Endodermal cell (in vitro differentiated cells): ENCODE results near the gene SGPL1. TPM values are rescaled to one million over a fixed set of nuclear protein-coding genes. Genes with fewer than 3 reads are reported as not detected.

Source experiments
- DNase-seq: peaks from one replicate; pipeline ENCODE4 v3.0.0-alpha.2; 2017
- H3K27ac ChIP-seq: 2 replicates; pipeline ENCODE4 v1.5.1; 2013; ENCODE audit warnings: mild to moderate bottlenecking, low read depth, low read length, moderate library complexity
- H3K27me3 ChIP-seq: 2 replicates; pipeline ENCODE4 v1.6.1; 2013; ENCODE audit warnings: mild to moderate bottlenecking, low read length, moderate library complexity; ENCODE audit not compliant: insufficient read depth, control insufficient read depth, poor library complexity, severe bottlenecking
- H3K36me3 ChIP-seq: 2 replicates; pipeline ENCODE4 v1.7.0; 2013; ENCODE audit warnings: mild to moderate bottlenecking, low read length, moderate library complexity; ENCODE audit not compliant: control insufficient read depth, insufficient read depth
- H3K4me1 ChIP-seq: one replicate; pipeline ENCODE4 v1.7.0; 2013; ENCODE audit warnings: low read length; ENCODE audit not compliant: control insufficient read depth, insufficient read depth
- H3K4me3 ChIP-seq: 2 replicates; pipeline ENCODE4 v1.5.1; 2013; ENCODE audit warnings: mild to moderate bottlenecking, low read length, moderate library complexity
- H3K9ac ChIP-seq: 2 replicates; pipeline ENCODE4 v1.6.1; 2013; ENCODE audit warnings: mild to moderate bottlenecking, low read length, moderate library complexity; ENCODE audit not compliant: poor library complexity, severe bottlenecking; ENCODE audit errors: extremely low read depth
- H3K9me3 ChIP-seq: 2 replicates; pipeline ENCODE4 v1.6.1; 2013; ENCODE audit warnings: mild to moderate bottlenecking, low read length, moderate library complexity; ENCODE audit not compliant: control insufficient read depth
- H3K27ac Mint-ChIP-seq: 2 replicates; pipeline ENCODE4 v1.8.0; 2020; ENCODE audit warnings: mixed read lengths
- H3K27me3 Mint-ChIP-seq: 2 replicates; pipeline ENCODE4 v1.8.0; 2021; ENCODE audit warnings: mild to moderate bottlenecking, mixed read lengths; ENCODE audit not compliant: insufficient read depth
- H3K36me3 Mint-ChIP-seq: 2 replicates; pipeline ENCODE4 v1.8.0; 2020; ENCODE audit warnings: low read depth, mixed read lengths
- H3K4me1 Mint-ChIP-seq: 2 replicates; pipeline ENCODE4 v1.8.0; 2020; ENCODE audit warnings: mixed read lengths
- H3K4me3 Mint-ChIP-seq: 2 replicates; pipeline ENCODE4 v1.8.0; 2020; ENCODE audit warnings: mild to moderate bottlenecking, moderate library complexity, mixed read lengths
- H3K9me3 Mint-ChIP-seq: 2 replicates; pipeline ENCODE4 v1.8.0; 2020; ENCODE audit warnings: mild to moderate bottlenecking, mixed read lengths
- CTCF ChIP-seq: fragments of 200-600 bp; sonication (generic); conservative IDR thresholded peaks from 2 replicates; pipeline ENCODE4 v1.5.0; 2021; ENCODE audit warnings: antibody characterized with exemption, mild to moderate bottlenecking
- WGBS, 2 experiments: methylation state at CpG; one replicate each; pipeline versions ENCODE4 v1.1.5 to v1.1.7; 2013; ENCODE audit warnings: missing lambda C conversion rate in 2 of 2, mixed read lengths in 1 of 2; ENCODE audit not compliant: insufficient coverage in 1 of 2, insufficient read length in 1 of 2; 5-methylcytosine and 5-hydroxymethylcytosine counted together
- total RNA-seq, 2 donors: library from RNA; stranded (reverse); fragmentation: NEBNext Ultra II Directional in 1 of 2; extraction: Animal tissue kit (Norgen Biotek cat#: 25700) in 1 of 2; gene quantifications; 2 replicates in 1 of 2; 3 replicates in 1 of 2; pipeline ENCODE4 v1.2.1, GENCODE V29; 2021

SGPL1 gene
- total RNA-seq, 2 donors from 2014 or later, result 95.4 to 103 TPM

GRCh38 chr10:70884741-70885140, 69.0 kb downstream of the SGPL1 start:
- H3K27me3 Mint-ChIP-seq, result no peaks in the 10 kb centered on the region
- H3K4me1 Mint-ChIP-seq, result peaks cover 20% of the 10 kb centered on the region
- no peaks in the 10 kb centered on the region for H3K9me3 Mint-ChIP-seq
- Histone ChIP-seq H3K36me3 (peaks cover 66% of the 10 kb centered on the region), H3K27ac (no peak overlapping the region), H3K4me3 (no peak overlapping the region), H3K9ac (no peak overlapping the region), H3K4me1 (peaks cover 10% of the 10 kb centered on the region), H3K27me3 (no peaks in the 10 kb centered on the region), H3K9me3 (no peaks in the 10 kb centered on the region)
- no peak overlapping the region for H3K4me3 Mint-ChIP-seq
- no peak for DNase-seq
- 97 to 100% methylated on average over 1 of the region's 1 CpG for WGBS, 2 experiments
- H3K27ac Mint-ChIP-seq, result no peak overlapping the region
- no peak for TF ChIP-seq CTCF
- H3K36me3 Mint-ChIP-seq, result peaks cover 50% of the 10 kb centered on the region

GRCh38 chr10:70885481-70885880, 69.7 kb downstream of the SGPL1 start:
- H3K27ac ChIP-seq, result no peak overlapping the region
- H3K4me3 Mint-ChIP-seq, result no peak overlapping the region
- no peak for DNase-seq
- no peaks in the 10 kb centered on the region for H3K9me3 ChIP-seq
- H3K4me3 ChIP-seq, result no peak overlapping the region
- no peaks in the 10 kb centered on the region for H3K9me3 Mint-ChIP-seq
- no peaks in the 10 kb centered on the region for H3K27me3 ChIP-seq
- H3K9ac ChIP-seq, result no peak overlapping the region
- H3K36me3 ChIP-seq, result peaks cover 59% of the 10 kb centered on the region
- peaks cover 50% of the 10 kb centered on the region for H3K36me3 Mint-ChIP-seq
- no peak overlapping the region for H3K27ac Mint-ChIP-seq
- H3K4me1 Mint-ChIP-seq, result peaks cover 23% of the 10 kb centered on the region
- 97 to 100% methylated on average over 4 of the region's 4 CpGs for WGBS, 2 experiments
- H3K27me3 Mint-ChIP-seq, result no peaks in the 10 kb centered on the region
- H3K4me1 ChIP-seq, result peaks cover 10% of the 10 kb centered on the region
- TF ChIP-seq CTCF, result no peak

GRCh38 chr10:70885931-70886903, 70.5 kb downstream of the SGPL1 start:
- H3K9me3 ChIP-seq, result no peaks in the 10 kb centered on the region
- Mint-ChIP-seq H3K4me3 (peak overlapping the region; percentile 74), H3K9me3 (no peaks in the 10 kb centered on the region), H3K4me1 (peaks cover 30% of the 10 kb centered on the region), H3K27ac (peak overlapping the region; percentile 39), H3K27me3 (no peaks in the 10 kb centered on the region), H3K36me3 (peaks cover 50% of the 10 kb centered on the region)
- no peak overlapping the region for H3K4me3 ChIP-seq
- H3K9ac ChIP-seq, result no peak overlapping the region
- H3K27ac ChIP-seq, result no peak overlapping the region
- DNase-seq, result no peak
- TF ChIP-seq CTCF, result no peak
- H3K4me1 ChIP-seq, result peaks cover 10% of the 10 kb centered on the region
- peaks cover 53% of the 10 kb centered on the region for H3K36me3 ChIP-seq
- 94 to 99% methylated on average over 14 to 18 of the region's 18 CpGs for WGBS, 2 experiments
- H3K27me3 ChIP-seq, result no peaks in the 10 kb centered on the region
